Kidney epithelial cell (primary cell): ENCODE data around the gene CCL7. TPM values are rescaled to one million over a fixed set of nuclear protein-coding genes. Genes with fewer than 3 reads are reported as not detected.

Source experiments
- DNase-seq: peaks from one replicate; pipeline ENCODE4 v3.0.0-alpha.2; 2010; ENCODE audit warnings: low read depth
- H3K27me3 ChIP-seq: 2 replicates; pipeline ENCODE4 v1.6.0; 2011; ENCODE audit warnings: low read length; ENCODE audit not compliant: control insufficient read depth, insufficient read depth
- H3K36me3 ChIP-seq: 2 replicates; pipeline ENCODE4 v1.5.1; 2011; ENCODE audit warnings: low read length; ENCODE audit not compliant: control insufficient read depth, insufficient read depth
- H3K4me3 ChIP-seq: 2 replicates; pipeline ENCODE4 v1.5.1; 2011; ENCODE audit warnings: low read depth, mild to moderate bottlenecking, control low read depth, low read length
- total RNA-seq: library from RNA; depleted of rRNA; stranded (reverse); fragments of >200 nt; gene quantifications from 2 replicates; pipeline ENCODE4 v1.2.3, GENCODE V29; 2015
- TF ChIP-seq, protein P1 (sequence below): IDR thresholded peaks from 2 replicates; pipeline ENCODE4 v1.5.1; 2011; ENCODE audit warnings: mild to moderate bottlenecking, moderate library complexity, low read length, control low read depth, inconsistent platforms; ENCODE audit not compliant: insufficient read depth, poor library complexity, severe bottlenecking

CCL7 gene
- total RNA-seq, 1 donor from 2014 or later = not detected

DNA sequence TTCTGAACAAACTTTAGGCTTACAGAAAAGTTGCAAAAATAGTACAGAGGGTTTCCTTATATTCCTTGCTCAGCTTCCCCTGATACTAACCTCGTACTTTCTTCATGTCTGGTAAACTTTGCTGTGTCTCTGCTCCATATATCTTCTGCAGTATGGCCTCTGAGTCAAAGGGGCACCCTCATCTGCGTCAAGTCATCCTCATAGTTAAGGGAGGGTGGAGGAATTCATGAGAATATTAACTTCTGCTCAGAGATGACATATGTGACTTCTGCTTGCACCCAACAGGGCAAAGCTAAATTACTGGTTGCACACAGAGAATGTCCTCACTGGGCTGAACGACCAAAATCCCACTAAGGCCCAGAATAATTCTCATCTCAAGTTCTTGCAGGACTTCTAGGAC is 4.3 kb upstream of the CCL7 start:
- Histone ChIP-seq H3K36me3 (no peaks in the 10 kb centered on the region), H3K4me3 (no peak overlapping the region), H3K27me3 (no peaks in the 10 kb centered on the region)
- no peak for DNase-seq
- TF ChIP-seq, protein P1, sequence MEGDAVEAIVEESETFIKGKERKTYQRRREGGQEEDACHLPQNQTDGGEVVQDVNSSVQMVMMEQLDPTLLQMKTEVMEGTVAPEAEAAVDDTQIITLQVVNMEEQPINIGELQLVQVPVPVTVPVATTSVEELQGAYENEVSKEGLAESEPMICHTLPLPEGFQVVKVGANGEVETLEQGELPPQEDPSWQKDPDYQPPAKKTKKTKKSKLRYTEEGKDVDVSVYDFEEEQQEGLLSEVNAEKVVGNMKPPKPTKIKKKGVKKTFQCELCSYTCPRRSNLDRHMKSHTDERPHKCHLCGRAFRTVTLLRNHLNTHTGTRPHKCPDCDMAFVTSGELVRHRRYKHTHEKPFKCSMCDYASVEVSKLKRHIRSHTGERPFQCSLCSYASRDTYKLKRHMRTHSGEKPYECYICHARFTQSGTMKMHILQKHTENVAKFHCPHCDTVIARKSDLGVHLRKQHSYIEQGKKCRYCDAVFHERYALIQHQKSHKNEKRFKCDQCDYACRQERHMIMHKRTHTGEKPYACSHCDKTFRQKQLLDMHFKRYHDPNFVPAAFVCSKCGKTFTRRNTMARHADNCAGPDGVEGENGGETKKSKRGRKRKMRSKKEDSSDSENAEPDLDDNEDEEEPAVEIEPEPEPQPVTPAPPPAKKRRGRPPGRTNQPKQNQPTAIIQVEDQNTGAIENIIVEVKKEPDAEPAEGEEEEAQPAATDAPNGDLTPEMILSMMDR = no peak

DNA sequence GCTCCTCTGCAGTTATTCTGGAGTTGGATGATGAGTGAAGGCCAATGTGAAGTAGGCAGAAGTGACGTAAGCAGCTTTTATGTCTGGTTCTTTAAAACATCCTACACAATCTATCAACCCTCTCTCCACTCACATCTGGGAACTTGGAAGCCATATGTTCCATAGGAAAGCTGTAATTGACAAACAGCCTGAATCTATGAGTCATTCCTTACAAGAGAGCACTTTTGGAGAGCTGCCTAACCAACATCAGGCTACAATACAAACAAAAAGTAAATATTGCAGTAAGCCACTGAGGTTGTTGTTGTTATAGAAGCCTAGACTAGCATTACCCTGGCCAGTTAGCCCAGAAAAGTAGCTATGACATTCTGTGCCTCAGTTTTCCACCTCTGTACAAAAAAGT is 5.9 kb downstream of the CCL7 start:
- TF ChIP-seq, protein P1 = no peak
- Histone ChIP-seq H3K27me3 (no peaks in the 10 kb centered on the region), H3K4me3 (no peak overlapping the region), H3K36me3 (no peaks in the 10 kb centered on the region)
- DNase-seq = no peak

DNA sequence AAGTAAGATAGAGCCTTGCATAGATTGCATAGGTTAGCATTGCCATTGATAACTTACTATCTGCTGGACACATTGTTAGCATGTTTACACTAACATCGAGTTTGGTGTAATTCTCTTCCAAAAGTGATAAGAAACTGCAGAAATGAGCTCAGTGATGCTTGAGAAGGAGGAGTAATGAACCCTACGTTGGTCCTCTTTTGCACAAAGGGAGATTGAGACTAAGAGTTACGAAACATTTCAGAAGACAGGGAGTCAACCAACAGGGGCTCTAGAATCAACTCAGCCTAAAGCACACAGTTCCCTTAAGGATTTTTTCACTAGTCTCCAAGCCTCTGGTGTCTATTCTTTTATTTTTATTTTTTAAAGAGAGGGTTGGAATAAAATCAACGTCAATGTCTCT is 6.8 kb downstream of the CCL7 start:
- TF ChIP-seq, protein P1 = no peak

DNA sequence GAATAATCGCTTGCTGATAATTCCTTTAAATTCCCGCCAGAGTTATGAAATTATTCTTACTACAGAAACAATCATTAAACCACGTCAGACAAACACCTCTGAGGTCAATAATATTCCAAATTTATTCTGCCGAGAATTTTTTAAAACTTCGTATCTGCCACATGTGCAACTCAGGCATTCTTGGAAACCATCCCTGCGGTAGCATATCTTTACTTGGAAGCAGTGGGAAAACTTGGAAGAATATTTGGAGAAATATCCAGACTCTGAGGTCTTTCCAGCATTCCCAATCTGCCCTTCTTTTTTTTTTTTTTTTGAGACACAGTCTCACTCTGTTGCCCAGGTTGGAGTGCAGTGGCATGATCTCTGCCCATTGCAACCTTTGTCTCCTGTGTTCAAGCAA is 13.6 kb downstream of the CCL7 start:
- Histone ChIP-seq H3K36me3 (no peaks in the 10 kb centered on the region), H3K27me3 (no peaks in the 10 kb centered on the region), H3K4me3 (no peak overlapping the region)
- TF ChIP-seq, protein P1 = no peak
- no peak for DNase-seq

More for the DNA sequence above, 6.8 kb downstream of the CCL7 start:
- no peaks in the 10 kb centered on the region for H3K36me3 ChIP-seq
- no peak for DNase-seq
- no peaks in the 10 kb centered on the region for H3K27me3 ChIP-seq
- H3K4me3 ChIP-seq = no peak overlapping the region

DNA sequence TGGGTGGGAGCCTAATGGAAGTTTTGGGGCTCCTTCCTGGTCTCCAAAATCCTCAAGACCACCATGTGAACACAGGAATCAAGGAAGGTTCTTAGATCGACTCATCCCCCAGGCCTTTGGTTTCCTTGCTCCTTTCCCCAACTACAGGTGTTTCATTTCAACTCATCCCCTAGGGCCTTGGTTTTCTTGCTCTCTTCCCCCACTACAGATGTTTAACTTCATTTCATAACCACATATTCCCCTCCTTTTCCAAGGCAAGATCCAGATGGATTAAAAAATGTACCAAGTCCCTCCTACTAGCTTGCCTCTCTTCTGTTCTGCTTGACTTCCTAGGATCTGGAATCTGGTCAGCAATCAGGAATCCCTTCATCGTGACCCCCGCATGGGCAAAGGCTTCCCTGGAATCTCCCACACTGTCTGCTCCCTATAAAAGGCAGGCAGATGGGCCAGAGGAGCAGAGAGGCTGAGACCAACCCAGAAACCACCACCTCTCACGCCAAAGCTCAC is 15.3 kb downstream of the CCL7 start, which contains the start of gene CCL11:
CCL11 (plus strand) TSS at position 457 of the 507 bp plus-strand sequence. CDS start 67 bp downstream, outside the sequence.
- DNase-seq = no peak
- Histone ChIP-seq H3K36me3 (no peaks in the 10 kb centered on the region), H3K4me3 (no peak within 1 kb of the TSS), H3K27me3 (no peaks in the 10 kb centered on the region)
- TF ChIP-seq, protein P1 = no peak

DNA sequence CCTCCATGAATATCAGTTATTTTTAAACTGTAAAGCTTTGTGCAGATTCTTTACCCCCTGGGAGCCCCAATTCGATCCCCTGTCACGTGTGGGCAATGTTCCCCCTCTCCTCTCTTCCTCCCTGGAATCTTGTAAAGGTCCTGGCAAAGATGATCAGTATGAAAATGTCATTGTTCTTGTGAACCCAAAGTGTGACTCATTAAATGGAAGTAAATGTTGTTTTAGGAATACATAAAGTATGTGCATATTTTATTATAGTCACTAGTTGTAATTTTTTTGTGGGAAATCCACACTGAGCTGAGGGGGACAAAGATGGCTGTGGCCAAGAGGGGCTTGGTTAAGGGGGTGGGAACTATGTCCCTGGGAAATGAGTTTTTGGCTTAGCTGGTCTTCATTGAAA is 17.9 kb downstream of the CCL7 start:
- Histone ChIP-seq H3K36me3 (no peaks in the 10 kb centered on the region), H3K27me3 (no peaks in the 10 kb centered on the region), H3K4me3 (no peak overlapping the region)
- TF ChIP-seq, protein P1 = no peak
- no peak for DNase-seq
